Fibroblast of skin of right quadriceps (primary cell): ENCODE measurements around the gene COG3.

Experiments
- DNase-seq: peaks from one replicate; pipeline ENCODE4 v3.0.0-alpha.2; 2013

COG3 gene

DNA sequence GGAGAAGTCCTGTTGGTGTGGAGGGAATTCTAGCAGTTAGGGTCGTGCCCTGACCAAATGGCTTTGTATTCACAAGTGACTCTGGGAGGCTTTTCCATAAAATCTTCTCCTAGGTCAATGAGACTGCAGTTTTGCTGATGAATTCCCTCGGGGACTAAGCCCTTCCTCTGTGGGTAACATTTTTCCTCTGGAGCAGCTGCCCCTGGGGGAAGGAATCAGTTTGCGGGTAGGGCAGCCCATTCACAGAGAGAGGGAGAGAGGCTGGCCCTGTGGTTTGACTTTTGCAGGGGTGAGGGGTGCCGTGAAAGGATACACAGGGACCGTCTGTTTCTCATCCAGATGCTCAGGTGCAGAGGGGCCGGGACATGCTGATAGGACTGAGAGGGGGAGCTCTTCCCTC lies 83.5 kb downstream of the COG3 start:
- no peak for DNase-seq

DNA sequence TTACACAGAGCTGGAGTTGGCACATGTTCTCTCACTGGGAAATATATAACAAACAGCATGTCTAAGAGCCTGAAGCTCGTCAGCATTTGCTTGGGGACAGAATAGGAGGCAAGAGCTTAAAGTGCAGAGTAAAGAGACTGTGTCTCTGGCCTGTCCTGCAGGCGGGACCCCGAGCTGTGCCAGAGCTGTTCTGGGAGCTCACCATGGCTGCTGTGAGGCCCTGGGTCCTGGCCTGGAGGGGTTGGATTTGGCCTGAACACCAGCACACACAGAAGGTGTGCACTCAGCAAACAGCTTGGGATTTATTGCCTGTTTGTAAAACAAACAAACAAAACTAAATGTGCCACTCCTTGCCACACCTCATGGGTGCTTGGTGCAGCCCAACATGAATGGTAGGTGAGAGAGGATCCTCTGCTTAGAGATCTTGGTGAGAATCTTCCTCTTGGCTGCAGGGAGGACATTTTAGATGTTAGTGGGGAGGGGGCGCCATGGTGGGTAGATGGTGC lies 89.9 kb downstream of the COG3 start:
- DNase-seq: no peak

DNA sequence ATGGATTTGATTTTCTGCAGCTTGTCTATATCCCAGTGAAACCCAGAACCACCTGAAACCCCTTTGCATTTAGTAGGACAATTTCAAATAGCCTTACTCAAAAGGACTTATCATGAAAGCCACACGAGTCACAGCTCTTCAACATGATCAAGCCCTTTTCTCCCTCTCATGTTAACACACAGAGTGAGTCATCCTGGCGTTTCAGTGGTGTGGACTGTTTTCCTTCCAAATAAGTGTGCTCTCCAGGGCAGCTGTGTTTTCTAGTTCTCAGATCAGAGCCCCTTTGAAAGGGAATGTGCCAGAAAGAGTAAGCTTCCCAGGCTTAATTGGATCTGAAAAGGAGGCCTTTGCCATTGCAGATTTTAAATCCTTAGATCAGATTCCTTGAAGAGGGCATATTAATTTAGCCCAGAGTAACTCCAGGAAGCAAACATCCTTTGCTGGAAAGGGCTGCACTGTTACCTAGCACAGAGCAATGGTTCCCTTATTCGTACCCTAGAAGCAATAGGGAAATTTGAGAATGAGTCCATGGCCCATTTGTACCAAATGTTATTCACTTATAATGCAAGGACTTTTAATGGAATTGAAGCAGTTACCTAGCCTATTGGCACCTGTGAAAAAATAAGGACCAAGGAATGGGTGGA lies 99.5 kb downstream of the COG3 start:
- peak; percentile 34 for DNase-seq

DNA sequence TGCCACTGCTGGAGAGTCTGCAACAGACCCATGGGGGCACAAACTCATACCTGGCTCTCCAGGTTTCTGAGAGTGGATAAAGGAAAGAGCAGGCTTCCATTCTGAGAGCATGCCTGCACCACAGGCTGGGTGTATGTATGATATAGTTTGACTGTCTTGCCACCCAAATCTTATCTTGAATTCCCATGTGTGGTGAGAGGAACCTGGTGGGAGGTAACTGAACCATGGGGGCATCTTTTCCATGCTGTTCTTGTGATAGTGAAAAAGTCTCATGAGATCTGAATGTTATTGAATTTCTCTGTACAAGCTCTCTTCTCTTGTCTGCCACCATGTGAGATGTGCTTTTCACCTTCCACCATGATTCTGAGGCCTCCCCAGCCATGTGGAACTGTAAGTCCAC lies 100.6 kb downstream of the COG3 start:
- DNase-seq: no peak

DNA sequence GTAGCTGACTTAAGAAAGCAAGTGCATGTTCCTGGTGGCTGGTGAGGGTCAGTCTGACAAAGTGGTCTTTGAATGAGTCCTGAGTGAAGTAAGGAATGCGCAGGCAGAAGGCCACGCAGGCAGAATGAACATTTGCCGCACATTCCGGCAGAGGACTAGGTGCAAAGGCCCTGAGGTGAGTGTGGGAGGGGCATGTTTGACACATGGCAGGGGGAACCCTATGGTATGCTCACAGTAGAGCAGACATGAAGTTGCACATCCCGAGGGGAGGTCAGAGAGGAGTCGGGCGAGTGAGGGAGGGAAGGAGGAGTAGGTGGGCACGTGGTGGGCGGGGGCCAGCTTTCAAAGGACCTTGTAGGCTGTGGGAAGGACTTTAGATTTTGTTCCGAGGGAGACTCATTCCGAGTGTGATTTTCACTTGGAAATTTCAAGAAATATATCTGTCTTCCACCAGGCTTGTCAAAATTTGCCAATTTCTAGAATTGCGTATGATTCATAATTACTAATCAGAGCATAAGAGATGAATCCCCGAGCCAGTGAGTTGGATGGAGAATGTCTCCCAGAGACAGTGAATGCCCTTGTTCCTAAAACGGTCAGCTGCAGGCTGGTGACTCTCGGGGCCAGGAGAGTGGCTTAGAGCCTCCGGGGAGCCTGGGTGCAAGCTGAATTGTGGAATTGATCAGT lies 110.5 kb downstream of the COG3 start:
- DNase-seq: no peak

DNA sequence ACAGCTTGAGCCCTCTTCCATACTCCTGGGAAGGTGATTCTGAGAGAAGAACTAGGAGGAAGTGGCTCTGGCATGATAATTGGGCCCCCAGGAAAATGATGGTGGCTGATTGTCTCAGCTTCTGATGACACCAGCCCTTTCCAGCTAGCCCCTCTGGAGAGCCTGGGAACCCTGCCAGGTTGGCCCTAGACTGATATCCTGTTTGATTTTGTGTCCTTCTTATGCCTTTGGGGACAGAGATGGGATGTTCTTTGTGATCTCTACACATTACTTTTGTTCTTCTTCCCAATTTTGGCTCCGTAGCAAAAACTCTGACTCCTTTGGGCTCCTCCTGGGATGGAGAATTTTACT lies 111.1 kb downstream of the COG3 start:
- DNase-seq: no peak

DNA sequence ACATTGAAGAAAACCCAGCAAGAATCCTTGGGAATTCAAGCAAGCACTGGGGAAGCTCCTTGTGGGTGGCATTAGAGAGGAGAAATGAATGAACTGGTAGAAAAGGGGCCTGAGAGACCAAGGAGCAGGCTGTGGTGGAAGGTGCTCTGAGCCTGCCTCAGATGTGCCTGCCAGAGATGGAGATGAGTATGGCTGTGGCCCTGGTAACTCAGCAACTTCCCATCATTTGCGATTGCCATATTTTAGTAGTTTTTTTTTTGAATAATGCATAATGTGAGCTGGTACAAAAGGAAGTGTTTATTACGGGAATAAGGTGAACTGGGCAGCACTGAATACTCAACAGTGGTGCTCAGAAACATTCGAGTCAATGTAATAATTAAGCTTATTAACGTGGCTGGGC lies 111.7 kb downstream of the COG3 start:
- no peak for DNase-seq

DNA sequence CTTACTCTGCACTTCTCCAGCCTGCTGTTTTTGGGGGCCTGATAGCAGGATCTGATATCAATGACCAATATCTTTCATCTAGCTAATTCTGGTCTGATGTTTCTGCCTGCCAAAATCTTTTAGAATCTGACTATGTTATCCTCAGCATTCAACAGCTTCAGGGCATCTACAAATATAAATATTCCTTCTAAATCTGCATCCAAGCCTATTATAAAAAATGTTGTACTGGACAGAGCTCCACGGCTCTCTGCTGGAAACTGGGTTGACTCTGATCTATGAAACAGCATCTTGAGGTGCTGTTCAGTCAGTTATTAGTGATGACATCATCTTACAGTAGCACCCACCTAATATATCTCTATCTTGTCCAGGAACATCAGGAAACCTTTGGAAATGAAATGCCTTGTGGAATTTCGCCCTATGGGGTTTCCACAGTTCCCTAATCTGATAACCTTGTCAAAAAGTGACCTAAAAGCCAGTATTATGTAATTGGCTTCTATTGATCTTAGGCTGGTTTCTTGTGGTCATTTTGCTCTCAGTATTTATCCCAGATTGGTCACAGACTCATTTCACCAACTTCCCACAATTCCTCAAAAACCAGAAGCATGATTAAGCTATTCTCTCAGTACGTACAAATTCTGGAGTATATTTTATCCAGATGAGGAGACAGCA lies 117.8 kb downstream of the COG3 start:
- no peak for DNase-seq

DNA sequence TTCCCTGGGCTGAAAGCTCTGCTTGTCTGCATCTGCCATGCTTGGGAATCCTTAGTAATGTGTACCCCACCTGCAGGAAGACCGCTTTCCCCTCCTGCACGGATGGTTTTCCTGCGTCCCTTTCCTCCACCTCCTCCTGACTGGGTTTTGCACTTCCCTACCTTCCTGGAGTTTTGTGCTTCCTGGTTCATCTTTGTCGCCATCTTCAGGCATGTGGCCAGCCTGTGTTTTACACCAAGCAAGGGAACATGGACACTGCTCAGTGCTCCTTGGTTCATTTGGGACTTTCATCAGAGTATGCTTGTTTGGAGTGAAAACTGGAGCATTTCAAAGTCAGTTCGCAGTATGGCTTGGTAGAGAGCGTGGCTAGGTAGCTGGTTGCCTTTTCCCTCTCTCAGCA lies 120.1 kb downstream of the COG3 start:
- DNase-seq: no peak
